NCI-H446 (cell line): ENCODE measurements around the gene HOXC10.

Experiments used
- DNase-seq, 2 experiments: peaks; one replicate each; lab custom pipeline; 2025; lab: John Stamatoyannopoulos, UW

The HOXC10 gene

GRCh38 chr12:54003625-54004024, 18.7 kb downstream of the HOXC10 start:
- DNase-seq, result no peak

DNA sequence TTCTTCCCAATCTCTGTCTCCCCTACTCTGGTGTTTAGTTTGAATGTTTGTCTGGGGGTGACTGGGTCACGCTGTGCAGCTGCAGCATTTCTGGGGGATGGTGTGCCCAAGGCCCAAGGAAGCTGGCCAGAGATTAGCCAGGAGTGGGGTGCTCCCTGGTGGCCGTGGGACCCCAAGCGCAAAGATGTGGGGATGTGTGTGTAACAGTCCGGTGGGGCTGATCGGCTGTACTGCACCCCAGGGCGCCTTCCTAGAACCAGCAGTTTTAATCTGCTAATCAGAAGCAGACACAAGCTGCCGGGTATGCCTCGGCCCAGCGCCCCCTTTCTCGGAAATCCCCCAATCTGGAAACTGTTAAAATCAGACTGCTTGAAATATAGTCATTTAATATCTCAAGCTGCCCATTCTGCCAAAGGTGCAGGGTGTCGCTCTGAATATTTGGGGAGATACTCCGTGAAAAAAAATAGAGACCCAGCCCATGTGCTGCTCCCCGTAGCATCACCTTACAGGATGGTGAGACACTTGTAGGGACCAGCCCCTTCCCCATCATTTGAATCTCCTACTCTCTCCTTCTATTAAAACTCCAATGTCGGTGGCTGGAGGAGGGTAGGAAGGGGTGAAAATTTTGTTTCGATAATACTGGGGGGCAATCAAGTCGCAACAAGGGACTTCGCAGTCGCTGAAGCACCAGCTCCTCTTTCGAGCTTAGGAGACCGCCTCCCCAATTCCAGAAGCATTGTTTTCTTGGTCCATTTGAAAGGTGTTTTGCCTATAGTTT, 19.3 kb downstream of the HOXC10 start:
- no peak for DNase-seq

DNA sequence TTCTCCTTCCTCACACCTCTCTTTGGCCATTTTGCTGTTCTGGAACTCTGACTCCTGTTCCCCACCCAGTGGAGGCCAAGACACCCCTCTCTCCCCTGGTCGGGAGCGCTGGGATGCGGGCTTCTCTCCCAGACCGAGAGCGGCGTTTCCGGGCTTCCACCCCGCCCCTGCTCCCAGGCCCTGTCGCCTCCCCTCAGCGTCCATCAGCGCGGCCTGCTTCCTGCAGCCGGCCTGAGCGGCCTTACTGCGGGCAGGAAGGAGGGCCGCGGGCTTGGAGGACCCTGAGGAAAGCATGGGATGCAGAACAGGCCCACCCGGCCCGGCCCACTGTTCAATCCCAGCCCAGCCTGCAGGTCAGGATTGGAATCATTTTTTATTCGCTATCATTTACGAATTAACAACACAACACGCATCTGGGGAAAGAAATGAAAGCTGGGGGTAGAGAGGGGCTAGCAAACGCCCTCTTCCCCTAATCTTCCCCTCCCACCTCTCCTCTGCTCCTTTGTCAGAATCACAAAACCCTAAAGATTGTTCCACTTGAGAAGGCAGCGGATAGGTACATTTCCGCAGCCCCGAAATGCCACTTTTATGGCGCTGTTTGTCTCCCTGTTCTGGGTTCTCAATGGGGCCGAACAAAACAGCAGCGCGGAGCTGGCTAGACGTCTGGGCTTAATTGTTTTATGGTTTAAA, 20.0 kb downstream of the HOXC10 start:
- no peak for DNase-seq

DNA sequence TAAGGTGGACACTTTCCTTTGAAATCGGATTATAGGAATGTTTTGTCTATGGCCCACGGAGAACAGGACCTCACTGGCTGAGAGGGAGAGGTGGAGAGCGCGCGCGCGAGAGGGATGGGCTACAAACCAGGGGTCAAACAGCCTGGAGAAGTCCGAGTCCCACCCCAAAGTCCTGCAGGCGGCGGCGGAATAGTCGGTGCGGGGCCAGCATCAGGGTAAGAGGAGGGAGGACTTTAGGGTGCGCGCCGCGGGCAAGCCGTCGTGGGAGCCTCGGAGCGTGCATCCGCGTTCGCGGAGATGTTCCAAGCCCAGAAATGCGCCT, 20.5 kb downstream of the HOXC10 start:
- DNase-seq, result no peak

DNA sequence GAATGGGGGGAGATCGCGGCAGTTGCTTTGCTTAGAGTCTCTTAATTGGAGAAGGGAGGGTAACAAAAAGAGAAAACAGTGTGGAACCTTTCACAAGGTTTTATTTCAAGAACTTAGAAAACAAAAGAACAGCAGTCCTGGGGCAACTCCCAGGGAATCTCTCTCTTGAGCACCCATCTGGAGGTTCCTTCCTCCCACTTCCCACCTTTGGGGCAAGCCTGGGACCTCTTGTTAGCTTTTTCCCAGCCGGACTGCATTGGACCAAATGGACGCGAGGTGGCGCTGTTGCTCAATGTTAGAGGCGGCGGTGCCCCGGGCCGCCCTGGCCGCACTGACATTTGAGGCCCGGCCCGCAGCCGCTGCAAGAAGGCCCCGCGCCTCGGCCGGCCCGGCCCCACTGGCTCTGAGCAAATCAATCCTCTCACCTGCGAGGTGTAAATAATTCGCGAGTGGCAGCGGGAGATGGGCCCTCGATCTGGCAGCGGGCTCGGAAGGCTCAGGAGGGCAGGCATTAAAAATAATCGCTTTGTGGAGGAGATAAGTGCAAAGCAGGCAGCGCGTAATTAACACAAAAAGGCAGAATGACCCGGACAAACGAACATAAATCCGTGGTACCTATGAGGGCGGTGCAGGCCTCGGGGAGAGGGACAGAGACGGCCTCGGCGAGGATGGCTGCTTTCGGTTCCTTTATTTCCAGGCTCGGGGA, 21.1 kb downstream of the HOXC10 start:
- peak; percentile 64 to 89 for DNase-seq

DNA sequence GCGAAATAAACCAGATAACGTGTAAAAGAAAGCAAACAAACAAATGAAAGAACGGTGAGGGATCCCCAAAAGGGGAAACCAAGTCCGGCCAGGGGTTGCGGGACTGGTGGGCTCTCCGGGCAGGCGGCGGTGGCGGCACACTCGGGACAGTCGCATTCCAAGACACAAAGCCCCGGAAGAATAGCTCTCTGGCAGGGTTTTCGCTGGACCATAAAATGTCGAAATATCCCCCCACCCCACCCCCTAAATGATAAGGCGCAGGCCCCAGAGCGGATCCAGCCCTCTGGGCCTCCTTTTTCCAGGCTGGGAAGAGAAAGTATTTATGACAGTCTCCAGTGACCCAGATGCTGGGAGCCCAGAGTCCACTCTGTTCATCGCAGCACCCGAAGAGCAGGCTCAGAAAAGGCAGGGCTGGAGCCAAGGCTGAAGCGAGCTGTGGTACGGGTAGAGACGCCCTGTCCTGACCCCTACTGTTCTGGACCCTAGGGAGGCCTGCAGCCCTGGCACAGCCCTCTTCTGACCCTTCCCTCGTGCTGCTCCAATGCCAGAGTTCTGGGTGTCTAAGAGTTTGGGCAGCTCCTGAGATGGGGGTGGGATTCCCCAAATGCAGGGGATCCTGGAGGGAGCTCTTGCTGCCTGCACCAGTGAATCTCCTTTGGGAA, 21.7 kb downstream of the HOXC10 start:
- DNase-seq, result no peak

- DNase-seq, result no peak
Observed at GRCh38 chr12:54007538-54008259, 22.8 kb downstream of the HOXC10 start.

GRCh38 chr12:54008260-54008552, 23.3 kb downstream of the HOXC10 start:
- DNase-seq, result no peak

DNA sequence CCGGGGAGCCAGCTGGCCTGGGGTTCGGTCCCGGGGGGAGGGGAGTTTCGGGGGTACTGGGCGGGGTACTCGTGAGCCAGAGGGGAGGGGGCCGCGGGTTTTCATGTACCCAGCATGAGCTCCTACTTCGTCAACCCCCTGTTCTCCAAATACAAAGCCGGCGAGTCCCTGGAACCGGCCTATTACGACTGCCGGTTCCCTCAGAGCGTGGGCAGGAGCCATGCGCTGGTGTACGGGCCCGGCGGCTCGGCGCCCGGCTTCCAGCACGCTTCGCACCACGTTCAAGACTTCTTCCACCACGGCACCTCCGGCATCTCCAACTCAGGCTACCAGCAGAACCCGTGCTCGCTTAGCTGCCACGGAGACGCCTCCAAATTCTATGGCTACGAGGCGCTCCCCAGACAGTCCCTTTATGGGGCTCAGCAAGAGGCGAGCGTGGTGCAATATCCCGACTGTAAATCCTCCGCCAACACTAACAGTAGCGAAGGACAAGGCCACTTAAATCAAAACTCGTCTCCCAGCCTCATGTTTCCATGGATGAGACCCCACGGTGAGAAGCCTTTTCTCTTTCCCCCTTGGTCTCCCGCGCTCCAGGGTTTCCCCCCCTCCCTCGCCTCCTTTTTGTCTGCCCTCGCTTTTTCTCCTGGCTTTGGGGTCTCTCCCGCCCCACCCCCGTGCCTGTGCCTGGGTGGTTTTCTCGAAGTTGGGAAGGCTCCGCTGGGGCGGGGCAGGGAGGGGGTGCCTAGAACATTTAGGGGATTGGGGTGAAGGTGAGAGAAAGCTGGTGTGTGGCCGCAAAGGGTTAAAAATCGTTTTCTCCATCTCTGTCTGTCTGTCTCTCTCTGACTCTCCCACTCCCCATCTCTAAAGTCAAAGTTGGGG, 24.5 kb downstream of the HOXC10 start:
- peak in 1 of 2 experiments; percentile 15 for DNase-seq

DNA sequence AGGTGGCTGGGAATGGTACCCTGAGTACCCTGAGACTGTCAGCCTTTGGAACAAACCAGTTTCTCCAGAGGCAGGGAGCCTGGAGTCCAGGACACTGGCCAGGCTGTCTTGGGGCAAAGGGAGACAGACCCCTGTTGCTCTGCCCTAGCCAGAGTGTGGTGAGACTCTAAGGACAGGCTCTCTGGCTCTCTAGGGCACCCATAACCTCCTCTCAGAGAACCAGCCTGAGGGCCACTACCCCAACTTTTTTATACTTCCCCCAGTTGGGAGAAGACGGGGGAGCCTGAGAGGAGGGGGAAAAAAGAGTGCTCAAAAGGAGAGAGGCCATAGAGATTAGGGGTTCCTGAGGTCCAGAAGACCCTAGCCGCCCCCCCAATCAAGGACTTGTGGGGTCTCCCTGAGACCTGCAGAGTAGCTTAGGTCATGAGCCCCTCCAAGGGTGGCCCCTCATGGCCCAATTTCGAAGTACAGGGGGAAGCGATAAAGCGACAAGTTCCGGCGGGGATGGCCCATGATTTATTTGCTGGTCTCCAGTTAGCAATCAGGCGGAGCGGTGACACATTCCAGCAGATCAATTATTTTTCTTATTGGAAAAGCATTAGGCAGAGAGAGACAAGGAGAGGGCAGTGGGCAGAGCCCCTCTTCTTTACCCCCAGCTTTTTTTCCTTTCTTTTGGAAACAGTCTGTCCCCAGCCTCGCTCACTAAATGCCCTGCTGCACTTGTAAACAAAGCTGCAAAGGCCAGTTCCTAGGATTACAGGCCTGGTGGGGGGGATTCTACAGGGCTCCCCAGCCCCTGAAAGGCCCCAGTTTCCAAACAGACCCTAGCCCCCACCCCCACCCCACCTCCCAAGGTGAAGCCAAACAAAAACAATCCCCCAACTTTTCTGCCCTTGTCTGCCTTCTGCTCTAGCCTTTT, 25.4 kb downstream of the HOXC10 start:
- DNase-seq, result no peak

- DNase-seq, result no peak
Observed at GRCh38 chr12:54010972-54011664, 26.2 kb downstream of the HOXC10 start.

DNA sequence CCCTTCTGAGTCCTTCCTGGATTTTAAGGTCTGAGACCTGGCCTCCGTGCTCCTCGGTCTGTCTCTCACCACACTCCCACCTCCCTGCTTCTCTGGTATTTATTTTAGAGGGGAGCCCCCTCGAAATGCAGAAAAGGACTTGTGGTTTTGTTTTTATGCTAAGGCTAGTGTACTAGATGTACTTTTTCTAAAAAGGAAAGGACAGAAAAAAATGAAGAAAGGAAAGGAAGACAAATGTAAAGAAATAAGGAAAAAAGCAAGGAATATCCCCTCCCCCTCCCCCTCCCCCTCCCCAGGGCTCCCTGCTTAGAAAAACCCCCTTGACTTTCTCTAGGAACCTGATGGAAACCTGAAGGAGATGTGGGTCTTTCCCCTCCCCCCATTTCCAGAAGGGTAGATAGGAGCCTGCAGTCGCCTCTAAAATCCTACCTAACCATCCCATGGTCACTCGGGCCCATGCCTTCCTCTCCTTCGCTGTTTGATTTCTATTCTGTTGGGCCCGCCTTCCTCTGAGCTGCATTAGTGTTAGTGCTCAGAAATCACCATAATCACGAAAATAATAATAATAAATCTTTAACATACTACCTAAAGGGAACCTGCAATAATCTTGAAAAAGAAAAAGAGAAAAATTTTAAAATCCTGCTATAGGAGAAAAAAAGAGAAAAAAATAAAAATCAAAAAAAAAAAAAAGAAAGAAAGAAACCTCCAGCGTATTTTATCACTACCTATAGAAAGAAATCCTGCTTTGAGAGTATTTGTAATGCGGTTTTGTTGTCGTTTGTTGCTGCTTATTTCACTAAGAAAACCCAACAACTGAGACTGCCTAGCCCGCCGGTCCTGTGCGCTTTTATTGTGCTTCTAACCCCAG, 27.0 kb downstream of the HOXC10 start:
- DNase-seq, result no peak

DNA sequence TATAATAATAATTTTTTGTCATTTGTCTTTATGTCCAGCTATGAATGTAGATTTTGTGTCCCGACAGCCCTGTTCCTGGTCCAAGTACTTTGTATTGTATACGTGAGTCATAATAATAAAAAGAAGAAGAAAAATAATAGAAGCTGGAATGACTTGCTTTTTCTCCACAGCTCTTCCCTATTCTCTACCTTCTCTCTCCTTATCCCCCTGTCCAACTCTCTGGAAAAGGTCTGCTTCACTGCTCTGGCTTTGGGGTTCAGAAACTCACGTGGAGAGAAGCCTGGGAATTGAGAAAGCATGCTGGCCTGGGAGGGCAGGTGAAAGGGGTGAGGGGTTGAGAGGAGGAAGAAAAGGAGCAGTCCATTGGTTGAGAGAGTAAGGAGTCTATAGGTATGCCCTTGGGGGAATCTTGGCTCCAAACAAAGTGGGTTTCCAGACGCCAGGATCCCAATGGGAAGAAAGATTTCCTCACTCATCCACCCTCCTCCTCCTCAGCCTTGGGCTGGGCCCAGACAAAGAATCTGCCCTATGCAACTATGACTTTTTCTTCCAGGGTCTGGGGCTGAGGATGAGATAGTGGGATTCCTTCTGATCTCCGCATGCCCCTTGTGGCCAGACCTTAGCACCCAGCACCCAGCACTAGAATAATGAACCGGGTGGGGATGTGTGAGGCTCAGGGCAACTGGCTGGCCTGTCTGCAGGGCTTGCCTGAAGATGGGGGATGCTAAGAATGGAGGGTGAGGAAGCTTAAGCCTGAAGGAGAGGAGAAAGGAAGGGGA, 27.9 kb downstream of the HOXC10 start:
- DNase-seq, result no peak

DNA sequence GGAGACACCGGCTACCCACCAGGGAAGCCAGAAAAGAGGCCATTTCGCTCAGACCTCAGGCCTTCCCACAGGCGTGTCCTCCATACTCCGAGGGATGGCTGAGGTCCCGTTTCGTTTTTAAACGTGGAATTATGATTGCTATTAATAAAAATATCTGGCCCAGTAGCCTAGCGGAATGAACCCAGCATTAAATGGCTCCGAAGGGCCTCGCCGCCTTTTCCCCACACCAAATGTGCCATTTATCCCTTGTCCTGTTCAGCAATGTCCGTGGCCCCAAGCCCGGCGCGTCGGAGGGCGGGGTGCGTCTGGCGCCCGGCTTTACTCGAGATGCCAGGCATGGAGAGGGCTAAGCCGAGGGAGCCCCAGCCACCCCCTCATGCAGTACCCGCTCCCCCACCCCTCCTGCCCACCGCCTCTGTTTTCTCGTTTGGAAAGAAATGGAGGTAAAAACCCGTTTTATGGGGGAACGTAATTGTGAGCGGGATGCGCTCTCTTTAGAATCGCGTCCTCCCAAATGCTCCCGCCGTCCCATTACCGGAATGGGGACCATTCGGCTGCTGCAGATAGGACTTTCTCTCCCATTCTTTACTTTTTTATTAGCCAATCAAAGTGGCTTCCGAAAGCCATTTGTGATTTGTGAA, 29.6 kb downstream of the HOXC10 start:
- no peak for DNase-seq

DNA sequence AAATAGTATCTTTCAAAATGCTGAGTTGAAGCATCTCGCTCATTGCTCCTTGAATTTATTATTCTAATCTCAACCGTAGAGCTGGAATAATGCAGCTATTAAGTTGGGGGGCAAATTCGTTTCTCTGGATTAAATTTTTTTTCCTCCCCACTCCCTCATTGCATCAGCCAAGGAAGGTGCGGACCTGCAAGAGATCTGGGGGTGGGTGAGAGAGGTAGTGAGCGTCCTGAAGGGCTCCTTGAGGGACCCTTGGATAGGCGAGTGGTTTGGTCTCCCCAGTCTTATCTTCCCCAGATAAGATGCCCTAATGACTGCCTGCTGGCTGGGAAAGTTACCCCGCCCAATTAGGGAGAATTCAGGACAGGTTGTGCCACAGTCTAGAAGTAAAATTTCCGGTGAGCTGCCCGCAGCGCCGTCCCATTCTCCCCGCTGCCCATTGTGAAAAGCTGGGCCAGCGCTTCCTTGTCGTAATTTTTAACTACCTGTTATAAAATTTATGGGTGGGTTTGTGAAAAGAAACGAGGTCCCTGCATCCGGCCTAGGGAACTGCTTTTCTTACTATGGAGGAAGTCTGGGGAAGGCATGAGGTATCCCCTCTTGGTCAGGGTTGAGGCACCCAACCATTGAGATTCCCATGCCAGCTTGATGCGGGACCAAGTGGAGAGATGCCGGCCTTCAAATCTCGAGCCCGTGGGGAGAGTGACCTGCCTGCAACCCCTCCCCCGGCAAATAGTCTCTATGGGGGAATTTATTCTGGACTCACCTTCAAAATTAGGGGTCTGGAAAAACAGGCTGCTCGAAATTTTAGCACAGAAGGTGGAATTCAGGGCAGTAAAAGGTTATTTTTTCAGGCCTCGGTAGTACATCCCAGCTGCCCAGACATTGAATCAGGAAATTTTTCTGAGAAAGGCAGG, 30.3 kb downstream of the HOXC10 start:
- no peak for DNase-seq

- DNase-seq, result no peak
Observed at GRCh38 chr12:54016051-54016450, 31.1 kb downstream of the HOXC10 start.
